H7 (cell line): ENCODE results near the gene PARP14. TPM values are rescaled to one million over a fixed set of nuclear protein-coding genes. Genes with fewer than 3 reads are reported as not detected.
"Not testable (repeated sequence)": the region's sequence is repeated elsewhere in the genome, so short reads cannot be mapped to it uniquely, and the experiment has no call there.

Source experiments
- DNase-seq: peaks from one replicate; pipeline ENCODE4 v3.0.0; 2012
- H3K27me3 ChIP-seq: 2 replicates; pipeline ENCODE4 v1.6.0; 2011; ENCODE audit warnings: mild to moderate bottlenecking, low read length; ENCODE audit not compliant: control insufficient read depth, insufficient read depth
- H3K36me3 ChIP-seq: replicated peaks from 2 replicates; pipeline ENCODE4 v1.5.1; 2011; ENCODE audit warnings: low read length; ENCODE audit not compliant: control insufficient read depth, insufficient read depth
- H3K4me3 ChIP-seq: 2 replicates; pipeline ENCODE4 v1.5.1; 2011; ENCODE audit warnings: low read depth, mild to moderate bottlenecking, control low read depth, low read length, moderate library complexity; ENCODE audit not compliant: insufficient read depth
- total RNA-seq: library from RNA; depleted of rRNA; stranded (reverse); fragments of >200 nt; shearing (Covaris generic); gene quantifications from 2 replicates; pipeline ENCODE4 v1.2.3, GENCODE V29; 2014

The PARP14 gene
- total RNA-seq, 1 experiment from 2014 or later = 5.6 TPM

- Histone ChIP-seq H3K4me3 (no peak overlapping the region), H3K36me3 (peaks cover 4% of the 10 kb centered on the region; the same call in 1 of the 2 replicates), H3K27me3 (no peaks in the 10 kb centered on the region)
- no peak for DNase-seq
Observed at GRCh38 chr3:122688996-122689395, 8.4 kb downstream of the PARP14 start.

GRCh38 chr3:122689587-122689986, 8.9 kb downstream of the PARP14 start:
- Histone ChIP-seq H3K36me3 (peaks cover 4% of the 10 kb centered on the region; the same call in 1 of the 2 replicates), H3K4me3 (no peak overlapping the region), H3K27me3 (no peaks in the 10 kb centered on the region)
- no peak for DNase-seq

GRCh38 chr3:122690096-122690495, 9.5 kb downstream of the PARP14 start:
- H3K36me3 ChIP-seq = peaks cover 4% of the 10 kb centered on the region; the same call in 1 of the 2 replicates
- H3K27me3 ChIP-seq = no peaks in the 10 kb centered on the region
- no peak overlapping the region for H3K4me3 ChIP-seq
- no peak for DNase-seq

- no peak for DNase-seq
- Histone ChIP-seq H3K27me3 (no peaks in the 10 kb centered on the region), H3K4me3 (no peak overlapping the region), H3K36me3 (peaks cover 4% of the 10 kb centered on the region; the same call in 1 of the 2 replicates)
Observed at GRCh38 chr3:122691195-122691594, 10.6 kb downstream of the PARP14 start.

- no peak for DNase-seq
- peaks cover 4% of the 10 kb centered on the region; the same call in 1 of the 2 replicates for H3K36me3 ChIP-seq
- H3K4me3 ChIP-seq = no peak overlapping the region
- no peaks in the 10 kb centered on the region for H3K27me3 ChIP-seq
Observed at GRCh38 chr3:122692674-122693073, 12.0 kb downstream of the PARP14 start.

- Histone ChIP-seq H3K36me3 (peaks cover 5% of the 10 kb centered on the region; the same call in 1 of the 2 replicates), H3K4me3 (no peak overlapping the region), H3K27me3 (no peaks in the 10 kb centered on the region)
- DNase-seq = no peak
Observed at GRCh38 chr3:122694966-122695365, 14.3 kb downstream of the PARP14 start.

GRCh38 chr3:122695927-122696561, 15.4 kb downstream of the PARP14 start:
- Histone ChIP-seq H3K4me3 (no peak overlapping the region), H3K27me3 (no peaks in the 10 kb centered on the region), H3K36me3 (peaks cover 5% of the 10 kb centered on the region; the same call in 1 of the 2 replicates)
- DNase-seq = no peak

- Histone ChIP-seq H3K4me3 (no peak overlapping the region), H3K36me3 (peaks cover 3% of the 10 kb centered on the region; the same call in 1 of the 2 replicates), H3K27me3 (no peaks in the 10 kb centered on the region)
- DNase-seq = no peak
Observed at GRCh38 chr3:122697952-122698620, 17.4 kb downstream of the PARP14 start.

- Histone ChIP-seq H3K27me3 (no peaks in the 10 kb centered on the region), H3K4me3 (no peak overlapping the region), H3K36me3 (0 out of 2 replicates have a peak, but pooled peaks cover 1% of the 10 kb centered on the region)
- no peak for DNase-seq
Observed at GRCh38 chr3:122700193-122700592, 19.6 kb downstream of the PARP14 start.

- H3K27me3 ChIP-seq = no peaks in the 10 kb centered on the region
- no peaks in the 10 kb centered on the region for H3K36me3 ChIP-seq
- H3K4me3 ChIP-seq = no peak overlapping the region
- no peak for DNase-seq
Observed at GRCh38 chr3:122705379-122705778, 24.7 kb downstream of the PARP14 start.

GRCh38 chr3:122710616-122711251, 30.1 kb downstream of the PARP14 start:
- not testable (repeated sequence) for H3K36me3 ChIP-seq, DNase-seq, H3K4me3 ChIP-seq, H3K27me3 ChIP-seq

- no peak for DNase-seq
- Histone ChIP-seq H3K4me3 (no peak overlapping the region), H3K36me3 (peaks cover under 1% of the 10 kb centered on the region), H3K27me3 (no peaks in the 10 kb centered on the region)
Observed at GRCh38 chr3:122714273-122714672, 33.6 kb downstream of the PARP14 start.

- Histone ChIP-seq H3K36me3 (peaks cover 1% of the 10 kb centered on the region), H3K27me3 (no peaks in the 10 kb centered on the region), H3K4me3 (no peak overlapping the region)
- DNase-seq = no peak
Observed at GRCh38 chr3:122716667-122717066, 36.0 kb downstream of the PARP14 start.

- H3K27me3 ChIP-seq = no peaks in the 10 kb centered on the region
- DNase-seq = no peak
- H3K4me3 ChIP-seq = no peak overlapping the region
- peaks cover 1% of the 10 kb centered on the region for H3K36me3 ChIP-seq
Observed at GRCh38 chr3:122719273-122719921, 38.8 kb downstream of the PARP14 start.
